Brain pericyte (primary cell): Measurements from ENCODE around the gene HAUS5.
"Not testable (repeated sequence)": the region's sequence is repeated elsewhere in the genome, so short reads cannot be mapped to it uniquely, and the experiment has no call there.

Experiments
- DNase-seq: peaks from one replicate; pipeline ENCODE4 v3.0.0-alpha.2; 2012; ENCODE audit warnings: low read depth, low spot score

The HAUS5 gene, protein sequence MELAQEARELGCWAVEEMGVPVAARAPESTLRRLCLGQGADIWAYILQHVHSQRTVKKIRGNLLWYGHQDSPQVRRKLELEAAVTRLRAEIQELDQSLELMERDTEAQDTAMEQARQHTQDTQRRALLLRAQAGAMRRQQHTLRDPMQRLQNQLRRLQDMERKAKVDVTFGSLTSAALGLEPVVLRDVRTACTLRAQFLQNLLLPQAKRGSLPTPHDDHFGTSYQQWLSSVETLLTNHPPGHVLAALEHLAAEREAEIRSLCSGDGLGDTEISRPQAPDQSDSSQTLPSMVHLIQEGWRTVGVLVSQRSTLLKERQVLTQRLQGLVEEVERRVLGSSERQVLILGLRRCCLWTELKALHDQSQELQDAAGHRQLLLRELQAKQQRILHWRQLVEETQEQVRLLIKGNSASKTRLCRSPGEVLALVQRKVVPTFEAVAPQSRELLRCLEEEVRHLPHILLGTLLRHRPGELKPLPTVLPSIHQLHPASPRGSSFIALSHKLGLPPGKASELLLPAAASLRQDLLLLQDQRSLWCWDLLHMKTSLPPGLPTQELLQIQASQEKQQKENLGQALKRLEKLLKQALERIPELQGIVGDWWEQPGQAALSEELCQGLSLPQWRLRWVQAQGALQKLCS

DNA sequence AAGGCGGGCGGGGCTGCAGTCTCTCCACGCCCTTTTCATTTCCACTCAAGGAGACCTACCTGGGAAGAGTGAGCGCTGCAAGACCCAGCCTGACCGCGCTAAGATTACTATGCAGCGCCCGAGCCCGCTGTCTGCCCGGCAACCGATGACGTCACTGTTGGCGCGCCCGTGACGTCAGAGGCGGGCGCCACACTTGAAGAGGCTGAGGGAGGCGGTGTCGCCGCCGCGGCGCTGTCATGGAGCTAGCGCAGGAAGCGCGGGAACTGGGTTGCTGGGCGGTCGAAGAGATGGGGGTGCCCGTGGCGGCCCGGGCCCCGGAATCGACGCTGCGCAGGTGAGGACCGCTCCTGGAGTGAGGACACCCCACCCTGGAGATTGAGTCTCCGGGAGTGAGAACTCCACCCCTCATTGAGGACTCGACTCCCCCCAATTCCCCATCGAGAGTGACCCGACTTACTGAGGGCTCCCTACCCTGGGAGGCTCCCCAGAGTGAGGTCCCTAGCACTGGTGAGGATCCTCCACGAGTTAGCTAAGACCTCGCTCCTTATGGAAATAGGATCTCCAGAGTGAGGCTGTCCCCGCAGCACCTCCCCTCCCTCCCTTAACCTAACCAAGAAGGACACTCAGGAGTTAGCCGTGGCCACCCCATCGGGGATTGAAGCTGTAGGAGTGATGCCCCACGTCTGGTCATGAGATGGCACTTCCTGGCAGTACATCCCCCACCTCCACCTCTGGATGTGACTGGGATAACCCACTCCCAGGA lies at the start of gene HAUS5:
TSS of gene HAUS5 (plus strand) at position 177 of the 763 bp plus-strand sequence. CDS start at position 237, 60 bp downstream.
- peak; percentile 86 for DNase-seq

DNA sequence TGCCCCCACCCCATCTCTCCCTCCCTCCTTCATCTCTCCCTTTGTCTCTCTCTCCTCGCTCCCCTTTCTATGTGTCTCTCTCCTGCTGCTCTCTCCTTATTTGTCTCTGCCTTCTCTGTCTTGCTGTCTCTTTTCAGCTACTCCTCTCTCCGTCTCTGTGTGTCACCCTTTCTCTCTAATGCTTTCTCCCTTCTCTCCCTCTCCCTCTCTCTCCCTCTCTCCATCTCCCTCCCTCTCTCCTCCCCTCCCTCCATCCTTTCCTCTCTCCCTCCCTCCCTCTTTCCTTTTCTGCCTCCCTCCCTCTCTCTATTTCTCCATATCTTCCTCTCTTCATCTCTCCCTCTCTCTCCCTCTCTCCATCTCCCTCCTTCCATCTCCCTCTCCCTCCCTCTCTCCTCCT lies 49.8 kb upstream of the HAUS5 start:
- DNase-seq = no peak

DNA sequence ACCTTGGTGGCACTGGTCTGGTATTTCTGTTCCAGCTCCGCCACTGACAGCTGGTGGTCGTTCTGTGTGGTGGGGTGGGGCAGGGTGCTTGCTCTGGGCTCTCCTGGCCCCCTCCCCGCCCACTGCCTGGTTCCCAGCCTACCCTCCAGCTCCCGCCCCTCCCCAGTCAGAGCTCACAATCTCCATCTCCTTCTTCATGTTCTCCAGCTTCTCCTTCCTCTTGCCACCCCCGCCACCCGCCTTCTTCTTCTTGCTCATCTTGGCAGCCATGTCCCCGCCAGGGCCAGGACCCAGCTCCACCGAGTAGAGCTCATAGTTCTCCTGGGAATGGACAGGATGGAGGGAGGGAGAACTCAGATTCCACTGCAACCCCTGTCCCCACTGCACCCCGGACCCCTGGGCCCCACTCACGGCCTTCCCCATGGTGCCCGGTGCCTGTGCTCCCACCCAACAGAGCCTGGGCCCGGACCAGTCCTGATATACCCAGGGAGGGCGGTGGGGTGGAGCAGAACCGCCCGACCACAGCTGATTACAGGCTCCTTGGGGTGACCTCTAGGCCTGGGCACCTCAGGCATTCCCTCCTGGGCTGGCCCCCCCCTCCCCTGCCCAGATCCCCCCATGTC lies 49.2 kb upstream of the HAUS5 start, which contains the start of gene ATP4A:
TSS of gene ATP4A (minus strand) at position 452 of the 623 bp plus-strand sequence. CDS start at position 423, 29 bp downstream.
- DNase-seq = no peak

DNA sequence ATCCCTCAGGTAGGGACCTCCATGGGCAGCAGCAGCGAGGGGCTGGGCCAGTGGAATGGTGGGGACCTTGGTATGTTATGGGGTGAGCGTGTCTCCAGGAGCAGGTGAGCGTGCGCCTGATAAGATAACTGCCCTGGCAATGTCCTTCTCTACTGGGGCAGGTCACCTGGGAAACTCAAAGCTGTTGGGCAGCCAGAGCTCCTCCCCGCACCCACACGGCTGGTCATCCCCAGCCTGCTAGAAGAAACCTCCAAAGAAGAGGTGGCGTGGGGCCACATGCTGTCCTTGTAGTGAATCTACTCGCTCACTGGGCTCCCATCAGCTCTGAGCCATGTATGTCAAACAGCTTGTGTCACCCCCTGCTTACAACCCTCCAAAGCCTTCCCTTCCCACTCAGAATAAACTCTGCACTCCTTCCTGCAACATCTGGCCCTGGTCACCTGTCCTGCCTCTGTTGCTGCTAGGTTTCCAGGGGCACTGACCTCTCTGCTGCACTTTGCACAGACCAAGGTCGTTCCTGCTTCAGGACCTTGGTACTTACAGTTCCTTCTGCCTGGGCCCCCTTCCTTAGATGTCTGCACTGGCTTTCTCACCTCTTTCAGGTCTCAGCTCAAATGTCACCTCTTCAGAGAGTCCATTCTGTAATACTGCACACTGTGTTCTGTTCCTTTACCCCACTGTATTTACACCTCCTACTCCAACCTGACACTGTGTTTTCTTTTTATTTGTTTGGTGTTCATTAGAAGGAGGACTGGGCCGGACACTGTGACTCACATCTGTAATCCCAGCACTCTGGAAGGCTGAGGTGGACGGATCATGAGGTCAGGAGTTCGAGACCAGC lies 47.3 kb upstream of the HAUS5 start:
- DNase-seq = no peak

DNA sequence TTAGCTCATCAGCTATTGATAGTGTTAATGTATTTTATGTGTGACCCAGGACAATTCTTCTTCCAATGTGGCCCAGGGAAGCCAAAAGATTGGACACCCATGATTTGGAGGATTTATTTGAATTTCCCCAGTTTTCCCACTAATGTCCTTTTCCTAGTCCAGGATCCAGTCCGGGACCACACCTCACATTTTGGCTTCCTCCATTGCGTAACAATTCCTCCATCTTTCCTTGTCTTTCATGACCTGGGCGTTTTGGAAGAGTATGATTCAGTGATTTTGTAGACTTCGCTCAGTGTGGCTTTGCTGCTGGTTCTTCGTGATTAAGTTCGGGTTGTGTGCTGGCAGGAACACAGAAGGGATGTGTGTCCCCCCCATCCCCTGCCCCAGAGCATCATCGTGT lies 45.8 kb upstream of the HAUS5 start:
- no peak for DNase-seq

DNA sequence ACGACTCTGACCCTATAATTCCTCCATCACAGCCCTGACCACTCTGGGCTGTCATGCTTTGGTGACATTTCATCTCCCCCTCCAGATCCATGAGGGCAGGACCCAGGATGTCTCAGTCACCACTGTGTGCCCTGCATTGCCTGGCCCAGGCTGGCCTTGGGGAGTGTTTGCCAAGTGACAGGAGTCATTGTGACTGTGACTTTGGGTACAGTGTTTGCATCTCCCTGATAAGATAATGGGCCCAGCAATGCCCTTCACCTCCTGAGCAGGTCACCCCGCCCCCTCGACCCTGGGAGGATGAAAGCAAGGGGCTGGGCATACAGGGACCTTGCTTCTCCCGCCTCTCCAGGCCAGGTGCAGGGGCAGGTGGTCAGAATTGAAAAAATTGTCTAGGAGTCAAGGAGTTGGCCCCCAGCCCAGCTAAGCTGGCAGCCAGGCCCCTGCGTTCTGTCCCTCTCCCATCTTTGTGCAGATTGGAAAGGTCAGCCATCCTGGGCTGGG lies 43.2 kb upstream of the HAUS5 start:
- DNase-seq = no peak

DNA sequence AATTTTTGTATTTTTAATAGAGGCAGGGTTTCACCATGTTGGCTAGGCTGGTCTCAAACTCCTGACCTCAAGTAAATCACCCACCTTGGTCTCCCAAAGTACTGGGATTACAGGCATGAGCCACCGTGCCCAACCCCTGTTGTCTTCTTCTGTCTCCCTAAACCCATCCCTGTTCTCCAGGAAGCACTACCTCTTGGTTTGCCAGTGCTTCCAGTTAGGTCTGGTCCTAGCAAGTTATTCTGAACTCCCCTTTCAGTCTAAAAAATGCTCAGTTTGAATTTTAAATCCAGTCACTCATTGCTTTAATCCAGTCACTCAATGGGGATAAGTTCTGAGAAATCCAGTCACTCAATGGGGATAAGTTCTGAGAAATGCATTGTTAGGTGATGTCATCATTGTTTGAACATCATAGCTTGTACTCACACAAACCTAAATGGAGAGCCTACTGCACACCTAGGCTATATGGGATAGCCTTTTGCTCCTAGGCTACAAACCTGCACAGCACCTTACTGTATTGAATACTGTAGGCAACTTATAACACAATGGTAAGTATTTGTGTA lies 41.0 kb upstream of the HAUS5 start:
- no peak for DNase-seq

DNA sequence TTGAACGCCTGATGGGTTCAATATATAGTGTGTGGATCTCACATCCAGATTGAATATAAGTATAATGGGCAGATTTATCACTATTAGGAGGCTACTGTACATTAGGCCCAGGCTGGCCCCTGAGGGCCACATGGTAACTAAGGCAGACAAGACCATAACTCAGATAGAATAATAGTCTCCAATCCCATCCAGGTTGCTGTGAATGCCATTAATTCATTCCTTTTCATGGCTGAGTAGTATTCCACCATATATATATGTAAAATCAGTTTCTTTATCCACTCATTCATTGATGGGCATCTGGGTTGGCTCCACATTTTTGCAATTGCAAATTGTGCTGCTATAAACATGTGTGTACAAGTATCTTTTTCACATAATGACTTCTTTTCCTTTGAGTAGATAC lies 34.6 kb upstream of the HAUS5 start:
- DNase-seq = no peak

DNA sequence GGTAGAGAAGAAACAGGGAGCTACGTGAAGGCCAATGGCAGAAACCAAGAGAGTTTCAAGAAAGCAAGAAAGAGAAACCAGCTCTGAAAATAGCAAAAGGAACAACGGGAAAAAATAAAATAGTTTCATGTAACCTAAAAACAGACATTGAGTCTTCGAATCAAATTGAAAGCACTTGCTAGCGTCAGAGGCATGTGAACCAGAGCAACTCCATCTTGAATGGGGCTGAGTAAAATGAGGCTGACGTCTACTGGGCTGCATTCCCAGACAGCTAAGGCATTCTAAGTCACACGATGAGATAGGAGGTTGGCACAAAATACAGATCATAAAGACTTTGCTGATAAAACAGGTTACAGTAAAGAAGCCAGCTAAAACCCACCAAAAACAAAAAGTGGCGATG lies 33.8 kb upstream of the HAUS5 start:
- DNase-seq = no peak

DNA sequence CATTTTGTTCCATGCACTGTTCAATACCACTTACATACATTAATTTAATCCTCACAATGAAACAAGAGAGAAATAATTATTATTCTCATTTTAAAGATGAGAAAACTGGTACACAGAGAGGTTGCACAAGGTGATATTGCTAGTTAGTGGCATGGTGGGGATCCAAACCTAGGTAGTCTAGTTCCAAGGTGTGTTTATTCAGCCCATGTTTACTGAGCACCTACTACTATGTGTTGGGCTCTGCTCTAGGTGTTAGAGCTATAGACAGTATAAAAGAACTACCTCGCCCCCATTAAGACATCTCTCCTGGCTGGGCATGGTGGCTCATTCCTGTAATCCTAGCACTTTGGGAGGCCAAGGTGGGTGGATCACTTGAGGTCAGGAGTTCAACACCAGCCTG lies 29.8 kb upstream of the HAUS5 start:
- DNase-seq = no peak

DNA sequence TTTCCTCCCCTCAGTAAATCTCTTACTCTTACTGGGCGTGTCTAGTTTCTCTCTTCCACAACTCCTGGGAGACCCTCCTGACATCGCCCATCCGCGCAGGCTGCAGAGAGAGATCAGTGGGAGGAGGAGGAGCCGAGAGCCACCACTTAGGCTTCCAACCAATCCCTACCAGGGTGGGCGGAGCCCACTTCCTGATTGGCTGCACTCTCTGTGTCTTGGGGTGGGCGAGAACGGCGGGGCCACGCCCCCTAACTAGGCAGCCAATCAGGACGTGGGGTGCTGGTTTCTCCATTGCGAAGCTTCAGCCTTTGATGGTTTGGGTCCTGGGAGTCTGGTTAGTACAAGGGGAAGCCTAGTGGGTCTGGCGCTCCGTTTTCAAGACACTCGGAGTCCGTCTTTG lies 26.7 kb upstream of the HAUS5 start, which contains the start of gene PMIS2:
TSS of gene PMIS2 (plus strand) at position 326 of the 400 bp plus-strand sequence. CDS start 87 bp downstream, outside the sequence.
- DNase-seq = no peak

DNA sequence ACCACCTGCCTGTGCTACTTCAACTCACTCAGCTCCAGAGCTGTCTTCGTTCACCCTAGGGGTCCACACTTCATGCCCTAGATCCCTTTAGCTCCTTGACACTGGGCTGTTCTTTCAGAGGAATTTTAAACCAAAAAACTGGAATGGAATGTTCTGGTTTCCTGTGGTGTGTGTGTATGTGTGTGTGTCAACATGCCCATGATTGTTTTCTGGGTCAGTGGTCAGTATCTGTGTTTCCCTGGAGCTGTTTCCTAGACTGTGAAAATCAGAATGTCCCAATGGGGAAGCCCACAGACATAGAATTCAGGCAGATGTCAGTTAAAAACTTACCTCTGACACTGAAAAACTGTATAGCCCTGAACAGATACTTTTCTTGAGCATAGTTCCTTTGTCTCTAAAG lies 25.2 kb upstream of the HAUS5 start:
- no peak for DNase-seq

DNA sequence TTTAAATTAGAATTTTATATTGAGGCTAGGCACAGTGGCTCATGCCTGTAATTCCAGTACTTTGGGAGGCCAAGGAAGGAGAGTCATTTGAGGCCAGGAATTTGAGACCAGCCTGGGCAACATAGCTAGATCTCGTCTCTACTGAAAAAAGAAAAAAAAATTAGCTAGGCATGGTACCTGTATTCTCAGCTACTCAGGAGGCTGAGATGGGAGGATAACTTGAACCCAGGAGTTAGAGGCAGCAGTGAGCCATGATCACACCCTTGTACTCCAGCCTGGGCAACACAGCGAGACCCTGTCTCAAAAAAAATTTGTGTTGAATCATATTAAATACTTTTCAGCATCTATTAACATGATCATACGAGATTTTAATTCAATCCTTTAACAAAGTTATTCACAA lies 21.7 kb upstream of the HAUS5 start:
- DNase-seq = no peak

DNA sequence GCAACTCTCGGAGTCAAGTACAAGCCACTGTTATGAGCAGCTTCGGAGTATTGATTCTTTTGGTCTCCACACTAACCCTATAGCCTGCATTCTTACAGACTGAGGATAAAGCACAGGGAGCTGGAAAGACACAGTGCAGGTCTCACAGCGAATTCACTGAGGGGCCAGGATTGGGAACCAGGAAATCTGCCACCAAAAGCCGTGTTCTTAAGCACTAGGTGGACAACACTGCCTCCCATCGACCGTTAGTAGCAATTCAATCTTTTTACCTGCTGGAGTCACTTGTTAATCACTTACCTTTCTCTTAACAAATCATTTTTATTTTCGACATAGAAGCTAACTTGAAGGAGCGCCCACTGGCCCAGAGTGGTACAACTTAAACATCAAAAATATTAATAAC lies 20.3 kb upstream of the HAUS5 start:
- no peak for DNase-seq

DNA sequence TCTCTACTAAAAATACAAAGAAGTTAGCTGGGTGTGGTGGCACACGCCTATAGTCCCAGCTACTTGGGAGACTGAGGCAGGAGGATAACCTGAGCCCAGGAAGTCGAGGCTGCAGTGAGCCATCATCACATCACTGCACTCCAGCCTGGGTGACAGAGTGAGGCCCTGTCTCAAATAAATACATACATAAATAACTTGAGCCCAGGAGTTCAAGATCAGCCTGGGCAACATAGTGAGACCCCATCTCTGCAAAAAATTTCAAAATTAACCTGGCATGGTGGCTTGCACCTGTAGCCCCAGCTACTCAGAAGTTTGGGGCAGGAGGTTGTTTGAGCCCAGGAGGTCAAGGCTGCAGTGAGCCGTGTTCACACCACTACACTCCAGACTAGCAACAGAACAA lies 17.5 kb upstream of the HAUS5 start:
- not testable (repeated sequence) for DNase-seq

DNA sequence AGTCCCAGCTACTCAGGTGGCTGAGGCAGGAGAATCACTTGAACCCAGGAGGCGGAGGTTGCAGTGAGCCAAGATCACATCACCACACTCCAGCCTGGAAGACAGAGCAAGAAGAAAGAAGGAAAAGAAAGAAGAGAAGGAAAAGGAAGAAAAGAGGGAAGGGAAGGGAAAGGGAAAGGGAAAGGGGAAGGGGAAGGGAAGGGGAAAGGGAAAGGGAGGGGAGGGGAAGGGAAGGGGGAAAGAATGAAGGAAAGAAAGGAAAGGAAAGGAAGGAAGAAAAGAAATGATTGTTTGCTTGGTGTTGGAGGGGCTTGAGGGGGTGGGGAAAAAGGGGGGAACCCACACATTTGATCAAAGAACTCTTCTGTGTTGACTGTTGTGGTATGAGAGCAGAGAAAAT lies 16.6 kb upstream of the HAUS5 start:
- no peak for DNase-seq

DNA sequence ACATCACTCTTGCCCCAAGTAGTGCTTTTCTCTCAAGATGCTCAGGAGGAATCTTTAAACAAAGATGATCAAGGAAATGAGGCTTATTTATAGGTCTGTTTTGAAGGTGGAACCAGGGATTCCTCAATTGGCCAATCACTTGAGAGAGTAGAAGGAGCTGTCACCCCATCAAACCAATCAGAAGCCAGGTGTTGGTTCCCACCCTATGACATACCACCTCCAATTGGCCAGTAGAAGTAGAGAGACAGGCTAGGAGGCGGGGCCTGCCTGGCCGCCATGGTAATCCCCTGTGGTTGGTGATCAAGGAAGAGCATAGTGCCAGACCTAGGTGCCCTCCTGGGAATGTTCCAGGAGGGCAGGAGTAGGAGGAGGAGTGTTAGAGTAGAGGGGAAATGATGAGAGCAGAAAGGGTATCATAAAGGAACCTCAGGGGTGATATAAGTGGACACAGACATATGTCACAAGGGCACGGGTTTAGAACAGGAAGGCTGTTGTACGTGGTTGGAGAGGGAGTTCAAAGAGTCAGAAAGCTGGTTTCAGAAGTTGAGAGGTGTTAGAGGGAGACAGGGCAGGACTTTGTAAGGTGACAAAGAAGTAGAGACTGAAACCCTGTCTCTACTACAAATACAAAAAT lies 16.1 kb upstream of the HAUS5 start:
- DNase-seq = no peak

DNA sequence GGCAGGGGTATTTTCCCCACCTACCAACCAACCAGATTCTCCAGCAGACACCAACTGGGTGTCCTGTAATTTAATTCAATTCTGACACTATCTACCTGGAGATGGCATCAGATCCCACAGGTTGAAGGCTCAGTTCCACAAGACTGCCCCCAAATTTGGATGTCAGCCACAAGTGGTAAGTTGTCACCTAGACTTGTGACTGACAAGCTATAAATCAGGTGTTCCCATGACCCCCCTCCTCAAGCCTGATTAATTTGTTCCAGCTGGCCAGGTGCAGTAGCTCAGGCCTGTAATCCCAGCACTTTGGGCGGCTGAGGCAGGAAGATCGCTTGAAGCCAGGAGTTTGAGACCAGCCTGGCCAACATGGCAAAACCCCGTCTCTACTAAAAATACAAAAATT lies 10.6 kb upstream of the HAUS5 start:
- DNase-seq = no peak

DNA sequence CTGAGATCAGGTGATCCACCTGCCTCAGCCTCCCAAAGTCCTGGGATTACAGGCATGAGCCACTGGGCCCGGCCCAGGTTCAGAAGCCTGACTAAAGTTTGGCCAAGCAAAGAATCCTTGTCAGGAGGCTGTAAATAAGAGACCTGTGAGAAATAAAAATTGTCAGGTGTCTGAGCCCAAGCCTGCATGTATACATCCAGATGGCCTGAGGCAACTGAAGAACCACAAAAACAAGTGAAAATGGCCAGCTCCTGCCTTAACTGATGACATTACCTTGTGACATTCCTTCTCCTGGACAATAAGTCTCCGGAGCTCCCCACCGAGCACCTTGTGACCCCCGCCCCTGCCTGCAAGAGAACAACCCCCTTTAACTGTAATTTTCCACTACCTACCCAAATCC lies 8.1 kb upstream of the HAUS5 start:
- not testable (repeated sequence) for DNase-seq

DNA sequence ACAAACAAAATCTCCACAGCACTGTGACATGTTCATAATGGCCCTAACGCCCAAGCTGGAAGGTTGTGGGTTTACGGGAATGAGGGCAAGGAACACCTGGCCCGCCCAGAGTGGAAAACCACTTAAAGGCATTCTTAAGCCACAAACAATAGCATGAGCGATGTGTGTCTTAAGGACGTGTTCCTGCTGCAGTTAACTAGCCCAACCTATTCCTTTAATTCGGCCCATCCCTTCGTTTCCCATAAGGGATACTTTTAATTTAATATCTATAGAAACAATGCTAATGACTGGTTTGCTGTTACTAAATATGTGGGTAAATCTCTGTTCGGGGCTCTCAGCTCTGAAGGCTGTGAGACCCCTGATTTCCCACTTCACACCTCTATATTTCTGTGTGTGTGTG lies 5.4 kb upstream of the HAUS5 start:
- not testable (repeated sequence) for DNase-seq
